HS-27A (cell line): ENCODE results near the gene DHRS3.

Experiments used
- DNase-seq: peaks from one replicate; pipeline ENCODE4 v3.0.0-alpha.2; 2012; ENCODE audit warnings: low read depth, missing footprints

Gene DHRS3

GRCh38 chr1:12615865-12616708 is 1.9 kb downstream of the DHRS3 start:
- DNase-seq = peak; percentile 48

- no peak for DNase-seq
Measured at GRCh38 chr1:12615159-12615864, 2.7 kb downstream of the DHRS3 start.

- DNase-seq = no peak
Measured at GRCh38 chr1:12614402-12615158, 3.4 kb downstream of the DHRS3 start.

GRCh38 chr1:12613180-12613579 is 4.8 kb downstream of the DHRS3 start:
- DNase-seq = no peak

- DNase-seq = no peak
Measured at GRCh38 chr1:12610941-12611340, 7.1 kb downstream of the DHRS3 start.

- DNase-seq = no peak
Measured at GRCh38 chr1:12610305-12610935, 7.6 kb downstream of the DHRS3 start.

- no peak for DNase-seq
Measured at GRCh38 chr1:12609469-12610003, 8.5 kb downstream of the DHRS3 start.

- DNase-seq = no peak
Measured at GRCh38 chr1:12608311-12608957, 9.6 kb downstream of the DHRS3 start.

GRCh38 chr1:12607263-12607662 is 10.7 kb downstream of the DHRS3 start:
- no peak for DNase-seq

- no peak for DNase-seq
Measured at GRCh38 chr1:12604986-12605385, 13.0 kb downstream of the DHRS3 start.

GRCh38 chr1:12604114-12604874 is 13.7 kb downstream of the DHRS3 start:
- peak; percentile 82 for DNase-seq

GRCh38 chr1:12603224-12603623 is 14.8 kb downstream of the DHRS3 start:
- no peak for DNase-seq

- DNase-seq = no peak
Measured at GRCh38 chr1:12602659-12603024, 15.4 kb downstream of the DHRS3 start.

- DNase-seq = no peak
Measured at GRCh38 chr1:12601700-12602658, 16.0 kb downstream of the DHRS3 start.

GRCh38 chr1:12600880-12601633 is 17.0 kb downstream of the DHRS3 start:
- no peak for DNase-seq

- DNase-seq = no peak
Measured at GRCh38 chr1:12600335-12600734, 17.7 kb downstream of the DHRS3 start.

GRCh38 chr1:12599657-12600056 is 18.4 kb downstream of the DHRS3 start:
- no peak for DNase-seq

- no peak for DNase-seq
Measured at GRCh38 chr1:12598974-12599373, 19.0 kb downstream of the DHRS3 start.

- DNase-seq = no peak
Measured at GRCh38 chr1:12597792-12598191, 20.2 kb downstream of the DHRS3 start.
